Suppressor macrophage (primary cell): ENCODE results near the gene NSD2.
A peak's percentile ranks its signal among the peaks of the same experiment; 100 is the strongest.

Source experiments
- DNase-seq, 4 experiments: peaks; one replicate each; pipeline ENCODE4 v3.0.0-alpha.2; 2020 to 2022

Gene NSD2

DNA sequence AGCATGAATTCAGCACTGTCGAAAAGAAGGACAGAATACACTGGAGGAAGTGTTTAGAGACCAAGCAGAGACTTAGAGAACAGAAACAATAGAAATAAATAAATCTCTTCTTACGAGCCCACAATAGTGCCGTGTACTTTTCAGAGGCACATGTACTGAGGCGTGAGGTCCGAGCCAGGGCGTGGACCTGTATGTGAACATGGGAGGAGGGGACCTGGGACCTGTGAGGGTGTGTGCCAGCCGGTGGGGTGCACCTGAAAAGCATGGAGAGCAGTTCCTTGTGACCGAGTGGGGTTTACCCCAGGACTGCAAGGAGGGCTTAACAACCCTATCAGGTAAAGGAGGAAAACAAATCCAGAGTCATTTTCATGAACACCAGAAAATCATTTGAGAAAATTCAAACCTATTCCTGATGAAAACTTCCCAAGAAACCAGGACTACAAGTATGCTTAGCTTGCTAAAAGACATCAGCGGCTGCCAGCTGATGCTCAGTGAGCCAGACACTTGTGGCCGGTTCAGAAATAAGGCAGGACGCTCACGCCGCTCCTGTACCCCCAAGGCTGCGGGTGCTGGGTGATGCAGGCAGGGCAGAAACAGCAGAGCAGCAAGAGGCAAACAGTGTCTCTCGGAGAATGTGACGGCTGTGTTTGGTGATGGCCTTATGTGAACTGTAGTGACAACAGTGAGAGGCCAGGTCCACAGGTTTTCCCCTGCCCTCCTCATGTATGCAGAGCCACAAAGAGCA is 100.4 kb downstream of the NSD2 start:
- DNase-seq: no peak

GRCh38 chr4:1972414-1972813 is 101.2 kb downstream of the NSD2 start:
- DNase-seq: no peak

DNA sequence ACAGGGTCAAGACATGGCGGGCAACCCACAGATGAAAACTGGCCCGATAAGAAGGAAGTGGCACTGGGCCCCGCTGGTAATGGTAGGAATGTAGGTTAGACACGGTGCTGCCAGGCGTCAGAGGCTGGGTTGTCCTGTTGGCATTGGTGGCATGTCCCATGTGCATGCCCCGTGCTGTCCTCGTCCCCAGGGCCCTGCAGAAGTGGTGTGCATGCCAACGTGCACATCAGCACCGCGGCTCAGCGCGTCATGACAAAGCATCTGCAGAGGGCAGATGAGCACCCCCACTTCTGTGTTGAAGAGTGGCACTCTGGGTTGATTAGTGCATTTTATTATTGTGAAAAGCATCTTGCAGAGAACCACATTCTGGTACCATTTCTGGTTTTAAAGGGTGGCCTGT is 102.0 kb downstream of the NSD2 start:
- DNase-seq: no peak

- DNase-seq: no peak
Observed at GRCh38 chr4:1973661-1974060, 102.5 kb downstream of the NSD2 start.

- no peak for DNase-seq
Observed at GRCh38 chr4:1974840-1975239, 103.6 kb downstream of the NSD2 start.

DNA sequence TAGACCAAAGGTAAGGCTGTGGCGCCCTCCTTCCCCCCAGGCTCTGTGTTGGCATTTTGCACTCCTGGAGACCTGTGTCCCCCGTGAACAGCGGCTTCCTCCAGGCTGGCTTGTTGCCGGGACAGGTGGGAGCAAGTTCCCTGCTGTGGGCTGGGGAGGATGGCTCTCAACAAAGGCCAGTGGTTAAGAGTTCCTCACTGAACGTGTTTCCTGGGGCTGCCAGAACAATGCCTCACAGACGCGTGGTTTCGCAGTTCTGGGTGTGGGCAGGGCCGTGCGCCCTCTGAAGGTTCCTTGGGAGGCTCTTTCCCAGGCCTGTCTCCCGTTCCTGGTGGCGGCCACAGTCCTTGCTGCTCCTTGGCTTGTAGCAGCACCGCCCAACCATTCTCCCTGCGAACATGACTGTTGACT is 104.2 kb downstream of the NSD2 start:
- no peak for DNase-seq

DNA sequence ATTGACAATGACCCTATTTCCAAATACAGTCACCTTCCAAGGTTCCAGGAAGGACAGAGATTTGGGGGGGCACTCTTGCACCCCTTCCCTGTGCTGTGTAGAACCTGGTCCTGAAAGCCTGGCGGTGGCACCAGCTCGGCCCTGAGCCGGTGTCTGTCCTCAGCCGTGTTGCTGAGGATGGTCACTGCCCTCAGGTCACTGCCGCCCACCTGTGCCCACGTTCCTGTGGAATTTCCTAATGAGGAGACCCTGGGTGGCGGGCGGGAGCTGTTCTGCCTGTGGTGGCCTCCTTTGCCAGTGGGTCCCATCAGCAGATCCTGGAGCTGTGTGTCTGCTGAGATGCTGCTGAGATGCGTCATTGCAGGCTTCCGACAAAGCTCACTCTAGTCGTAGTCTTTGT is 104.7 kb downstream of the NSD2 start:
- DNase-seq: no peak

DNA sequence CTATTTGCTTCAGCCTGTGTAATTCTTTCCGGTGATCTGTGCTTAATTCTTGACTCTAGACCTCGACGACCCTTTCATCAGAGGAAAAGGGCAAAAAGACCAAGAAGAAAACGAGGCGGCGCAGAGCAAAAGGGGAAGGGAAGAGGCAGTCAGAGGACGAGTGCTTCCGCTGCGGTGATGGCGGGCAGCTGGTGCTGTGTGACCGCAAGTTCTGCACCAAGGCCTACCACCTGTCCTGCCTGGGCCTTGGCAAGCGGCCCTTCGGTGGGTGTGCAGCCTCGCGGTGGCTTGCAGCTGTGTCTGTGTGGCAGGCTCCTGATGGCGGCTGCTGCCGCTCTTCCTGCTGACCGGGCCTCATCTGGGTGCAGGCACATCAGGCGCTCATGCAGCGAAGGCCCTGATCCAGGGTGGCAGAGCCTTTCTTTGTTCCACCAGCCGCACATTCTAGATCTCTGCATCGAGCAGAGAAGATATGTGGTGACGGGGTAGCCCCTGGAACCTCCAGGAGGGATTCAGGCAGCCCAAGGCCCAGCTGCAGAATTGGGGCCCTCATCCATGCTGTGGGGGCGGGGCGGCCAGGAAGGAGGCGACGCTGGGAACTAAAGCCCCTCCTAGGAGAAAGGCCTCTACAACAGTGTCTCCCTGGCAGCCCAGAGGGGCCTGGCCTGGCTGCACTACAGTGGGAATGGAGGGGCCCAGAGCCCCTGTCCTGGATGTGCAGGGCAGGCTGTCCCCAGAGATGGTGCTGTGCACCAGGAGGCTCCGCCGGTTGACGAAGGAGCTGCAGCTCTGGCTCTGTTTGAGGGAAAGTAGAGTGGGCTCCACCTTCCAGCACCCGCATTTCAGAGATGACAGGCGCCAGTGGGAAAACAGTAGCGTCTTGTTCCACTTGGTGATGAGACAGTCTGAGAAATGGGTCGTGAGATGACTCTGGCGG is 105.5 kb downstream of the NSD2 start:
- DNase-seq: no peak

GRCh38 chr4:1978226-1978625 is 107.0 kb downstream of the NSD2 start:
- no peak for DNase-seq

DNA sequence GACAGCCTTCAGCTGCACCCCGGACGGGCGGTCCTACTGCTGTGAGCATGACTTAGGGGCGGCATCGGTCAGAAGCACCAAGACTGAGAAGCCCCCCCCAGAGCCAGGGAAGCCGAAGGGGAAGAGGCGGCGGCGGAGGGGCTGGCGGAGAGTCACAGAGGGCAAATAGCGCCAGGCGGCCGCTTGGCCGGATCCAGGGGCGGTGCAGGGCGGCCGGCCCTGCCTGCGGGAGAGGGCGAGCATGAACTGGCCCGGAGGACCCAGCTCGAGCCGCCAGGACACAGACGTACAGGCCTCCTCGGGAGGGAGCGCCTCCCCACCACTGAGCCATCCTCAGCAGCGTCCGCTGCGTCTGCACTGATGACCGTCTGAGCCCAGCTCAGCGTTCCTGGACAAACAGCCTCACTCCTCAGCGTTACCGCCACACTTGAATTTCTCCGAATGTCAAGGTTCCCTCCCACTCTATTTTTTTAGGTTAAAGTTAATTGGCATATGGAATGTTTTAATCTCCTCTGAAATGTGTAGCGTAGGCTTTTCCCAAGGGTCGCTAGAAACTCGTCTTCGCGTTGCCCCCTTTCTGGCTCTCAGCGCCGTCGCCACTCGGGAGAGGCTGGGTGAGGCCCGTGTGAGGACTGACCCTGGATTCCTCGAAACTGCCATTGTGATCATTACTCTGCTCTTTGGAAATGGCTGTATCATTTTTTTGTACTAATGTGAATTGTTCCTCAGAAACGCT is 107.7 kb downstream of the NSD2 start:
- no peak for DNase-seq

- DNase-seq: no peak
Observed at GRCh38 chr4:1979477-1980196, 108.4 kb downstream of the NSD2 start.

- no peak for DNase-seq
Observed at GRCh38 chr4:1980561-1981041, 109.4 kb downstream of the NSD2 start.

DNA sequence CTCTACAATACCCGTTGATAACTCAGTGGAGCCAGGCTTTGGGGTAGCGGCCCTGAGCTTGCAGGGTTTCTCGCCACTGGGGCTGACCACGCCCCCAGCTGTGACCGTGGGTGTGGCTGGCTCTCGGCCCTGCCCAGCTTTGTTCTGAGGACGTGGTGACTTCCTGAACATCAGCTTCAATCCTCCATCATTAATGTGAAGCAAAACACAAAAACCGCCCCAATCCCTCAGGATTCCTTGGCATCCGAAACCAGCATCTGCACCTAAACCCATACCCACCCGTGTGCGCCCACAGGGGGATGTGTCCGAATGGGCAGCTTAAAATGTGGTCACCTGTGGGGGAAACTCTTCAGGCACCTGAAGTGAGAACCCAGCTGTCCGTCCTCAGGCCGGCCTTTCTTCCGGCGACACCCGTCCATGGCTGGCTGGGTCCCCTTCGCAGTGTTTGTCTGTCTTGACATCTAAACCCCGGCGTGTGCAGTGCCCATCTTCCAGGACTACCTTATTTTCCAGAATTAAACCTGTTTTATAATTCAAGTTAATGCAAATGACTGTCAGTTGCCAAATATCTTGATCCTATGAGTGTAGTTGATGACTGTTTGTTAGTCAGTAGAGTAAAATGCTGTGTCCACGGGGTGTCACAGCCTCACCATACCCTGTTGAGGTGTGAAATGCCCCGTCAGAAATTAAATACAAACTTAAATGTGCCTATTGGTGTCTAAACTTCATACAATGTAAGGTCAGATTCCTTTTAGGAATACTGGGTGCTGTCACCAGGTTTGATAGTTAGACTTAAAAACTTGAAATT is 110.3 kb downstream of the NSD2 start:
- DNase-seq: peak in 2 of 4 experiments; percentile 20 to 39

DNA sequence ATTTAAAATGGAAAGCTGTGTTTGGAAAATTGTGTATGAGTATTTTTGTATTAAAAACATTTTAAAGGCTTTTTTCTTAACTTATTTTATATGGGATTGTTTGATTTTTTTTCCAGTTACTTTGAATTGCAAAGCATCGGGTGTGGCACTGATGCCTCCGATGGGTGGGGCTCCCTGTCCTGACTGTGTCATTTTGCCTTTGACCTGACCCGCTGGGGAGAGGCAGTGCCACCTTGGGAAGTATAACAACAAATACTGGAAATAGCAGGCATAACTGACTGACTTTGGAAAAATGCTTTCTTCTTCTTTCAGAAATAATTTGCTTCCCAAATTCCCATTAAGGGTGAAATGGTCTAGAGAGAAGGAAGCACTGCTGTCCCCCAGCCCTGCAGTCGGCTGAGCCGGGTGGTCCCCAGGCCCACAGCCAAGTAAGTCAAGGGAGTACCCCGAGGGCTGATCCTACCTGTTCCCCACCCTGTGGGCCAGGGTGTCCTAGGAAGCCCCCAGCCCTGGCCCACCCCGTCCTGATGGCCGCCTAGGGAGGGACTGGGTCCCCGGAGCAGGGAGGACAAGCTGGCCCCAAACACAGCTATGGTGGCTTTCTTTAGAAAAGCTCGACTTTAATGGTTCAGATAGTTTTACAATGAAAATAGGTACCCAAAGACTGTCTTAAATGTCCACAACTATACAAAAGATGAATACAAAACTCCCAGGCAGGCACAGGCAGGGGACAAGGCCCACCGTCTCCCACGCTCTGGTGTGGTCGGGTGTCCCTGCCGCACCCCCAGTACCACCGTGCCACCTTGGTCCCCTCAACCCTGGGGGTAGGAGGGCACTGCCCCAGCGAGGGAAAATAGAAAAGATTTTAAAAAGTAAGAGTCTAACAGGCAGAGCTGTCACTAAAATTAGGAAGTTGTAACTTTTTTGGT is 111.2 kb downstream of the NSD2 start:
- DNase-seq: no peak

- DNase-seq: no peak
Observed at GRCh38 chr4:1983053-1983845, 112.1 kb downstream of the NSD2 start.

DNA sequence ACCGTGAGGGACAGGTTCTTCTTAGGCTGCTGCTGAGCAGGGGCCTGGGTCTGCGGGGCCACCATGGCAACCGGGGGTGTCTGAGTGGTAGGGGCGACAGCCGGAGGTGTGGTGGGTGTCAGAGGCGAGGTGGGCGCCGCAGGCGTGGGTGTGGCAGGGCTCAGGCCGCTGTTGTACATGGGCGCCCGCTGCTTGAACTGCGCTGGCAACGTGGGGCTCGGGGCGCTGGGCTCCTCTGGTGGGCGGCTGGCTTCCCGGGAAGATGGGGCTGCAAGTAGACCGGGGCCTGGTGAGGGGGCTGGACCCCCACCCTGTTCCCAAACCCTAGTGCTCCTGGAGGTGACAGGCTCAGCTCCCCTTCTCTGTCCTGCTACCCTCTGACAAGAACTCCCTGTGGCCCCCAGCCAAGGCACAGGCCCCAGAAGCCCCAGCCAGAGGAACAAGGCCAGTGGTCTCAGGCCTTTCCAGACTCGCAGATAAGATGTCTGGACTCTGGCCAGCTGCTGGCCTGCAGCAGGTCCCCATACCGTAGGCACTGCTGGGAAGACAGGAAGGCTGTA is 112.7 kb downstream of the NSD2 start:
- DNase-seq: no peak

- no peak for DNase-seq
Observed at GRCh38 chr4:1984406-1985191, 113.4 kb downstream of the NSD2 start.

DNA sequence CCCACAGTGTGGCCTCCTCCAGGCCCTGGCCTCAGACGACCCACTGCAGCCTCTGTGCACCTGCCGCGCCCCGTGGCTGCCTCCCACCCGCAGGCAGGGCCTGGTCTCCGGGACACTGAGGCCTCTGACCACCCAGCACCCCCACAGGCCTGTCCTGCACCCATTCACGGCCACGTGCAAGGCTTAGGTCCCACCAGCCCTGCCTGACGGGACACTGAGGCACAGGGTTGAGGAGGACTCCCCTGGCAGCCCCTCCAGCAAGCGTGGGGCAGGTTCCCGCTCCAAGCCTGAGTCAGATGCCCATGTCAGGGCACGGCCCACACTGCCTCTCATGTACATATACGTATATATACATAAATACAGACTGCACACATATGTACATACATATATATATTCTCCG is 114.1 kb downstream of the NSD2 start:
- no peak for DNase-seq
